ENCODE measurements around the gene TNIP2. TPM values are rescaled to one million over a fixed set of nuclear protein-coding genes. Genes with fewer than 3 reads are reported as not detected.

TNIP2 gene
- total and polyA plus RNA-seq, 2 experiments from 2014 or later: 40.6 to 55.2 TPM

DNA sequence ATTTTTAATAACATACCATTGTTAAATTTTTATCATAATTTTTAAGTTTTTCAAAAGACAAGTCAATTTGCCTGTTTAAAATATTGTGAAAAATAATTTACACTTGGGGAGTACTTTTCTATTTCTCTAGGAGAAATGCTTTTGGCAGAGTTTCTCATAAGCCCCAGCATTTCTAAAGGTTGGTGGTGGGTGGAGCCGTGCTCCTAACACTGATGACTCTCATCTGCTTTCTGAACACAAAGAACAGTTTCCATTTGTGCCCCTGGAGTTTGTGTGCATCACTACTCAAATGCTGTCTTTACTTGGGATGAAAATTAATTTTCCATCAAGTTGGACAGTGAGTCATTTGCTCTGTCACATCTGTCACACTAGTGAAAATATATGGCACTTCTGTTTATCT, 57.6 kb downstream of the TNIP2 start:
- H3K9me2 ChIP-seq (ENCODE audit: insufficient read depth): no peaks in the 10 kb centered on the region
- WGBS, 2 experiments (ENCODE audit: low coverage in 1 of 2, low lambda C conversion rate in 2 of 2, missing lambda C conversion rate in 2 of 2): 97% methylated on average over 1 of the region's 1 CpG
- no peaks in the 10 kb centered on the region for H3K9me3 ChIP-seq (ENCODE audit: low read depth)
- H4K20me1 ChIP-seq (ENCODE audit: insufficient read depth): no peaks in the 10 kb centered on the region
- H3K79me2 ChIP-seq (ENCODE audit: insufficient read depth): no peaks in the 10 kb centered on the region; the same call in 1 of the 2 replicates
- H3K27me3 ChIP-seq (replicated peaks; ENCODE audit: insufficient read depth): no peaks in the 10 kb centered on the region
- no peaks in the 10 kb centered on the region for H3F3A ChIP-seq (ENCODE audit: insufficient read depth)
- H3K36me3 ChIP-seq (ENCODE audit: low read depth): peaks cover 60% of the 10 kb centered on the region; the same call in 1 of the 2 replicates
- no peaks in the 10 kb centered on the region for H3K4me1 ChIP-seq (ENCODE audit: insufficient read depth)
- H3K27ac ChIP-seq: no peak overlapping the region
- no peak for DNase-seq
- no peak overlapping the region for H3K9ac ChIP-seq
- no peak overlapping the region for H3K4me2 ChIP-seq (ENCODE audit: unreplicated experiment)
- H2AFZ ChIP-seq: no peak overlapping the region
- in situ Hi-C loops (cut with MboI): no loop called here
- H3K4me3 ChIP-seq: no peak overlapping the region
- no peak for TF ChIP-seq EZH2 (IDR thresholded peaks at IDR 0.05; ENCODE audit: insufficient read depth, poor library complexity, severe bottlenecking)
- no peak for TF ChIP-seq EZH2phosphoT487 (IDR thresholded peaks at IDR 0.05; ENCODE audit: insufficient read depth, low read depth)

DNA sequence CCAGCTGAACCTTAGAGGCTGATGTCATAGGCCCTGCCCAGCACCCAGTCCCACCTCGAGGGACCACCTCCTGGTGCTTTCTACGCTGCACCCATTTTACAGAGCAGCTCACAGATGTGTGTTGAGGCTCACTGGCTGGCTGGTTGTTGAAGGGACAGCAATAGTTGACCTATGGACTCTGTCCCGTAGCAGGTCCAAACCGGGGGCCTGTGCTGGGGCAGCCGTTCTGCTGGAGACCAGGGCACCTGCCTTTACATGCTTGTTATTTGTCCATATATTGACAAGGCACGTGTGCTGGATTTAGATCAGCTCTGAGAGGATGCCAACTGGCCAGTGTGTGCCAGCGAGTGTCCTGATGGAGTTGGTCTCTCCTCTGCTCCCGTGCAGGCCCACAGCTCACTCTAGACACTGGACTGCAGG, 58.1 kb downstream of the TNIP2 start:
- Histone ChIP-seq H3K4me3 (no peak overlapping the region), H3K4me2 (ENCODE audit: unreplicated experiment) (no peak overlapping the region), H4K20me1 (ENCODE audit: insufficient read depth) (no peaks in the 10 kb centered on the region), H3K36me3 (ENCODE audit: low read depth) (peaks cover 55% of the 10 kb centered on the region; the same call in 1 of the 2 replicates), H3K4me1 (ENCODE audit: insufficient read depth) (no peaks in the 10 kb centered on the region), H3K27me3 (replicated peaks; ENCODE audit: insufficient read depth) (no peaks in the 10 kb centered on the region), H3K27ac (no peak overlapping the region), H3K9me3 (ENCODE audit: low read depth) (no peaks in the 10 kb centered on the region), H3F3A (ENCODE audit: insufficient read depth) (no peaks in the 10 kb centered on the region), H3K79me2 (ENCODE audit: insufficient read depth) (no peaks in the 10 kb centered on the region; the same call in 1 of the 2 replicates), H3K9ac (no peak overlapping the region), H2AFZ (no peak overlapping the region), H3K9me2 (ENCODE audit: insufficient read depth) (no peaks in the 10 kb centered on the region)
- no peak for DNase-seq
- in situ Hi-C loops (cut with MboI): no loop called here
- WGBS, 2 experiments (ENCODE audit: low coverage in 1 of 2, low lambda C conversion rate in 2 of 2, missing lambda C conversion rate in 2 of 2): 83 to 85% methylated on average over 8 of the region's 8 CpGs
- TF ChIP-seq EZH2phosphoT487 (IDR thresholded peaks at IDR 0.05; ENCODE audit: insufficient read depth, low read depth): no peak
- TF ChIP-seq EZH2 (IDR thresholded peaks at IDR 0.05; ENCODE audit: insufficient read depth, poor library complexity, severe bottlenecking): no peak

DNA sequence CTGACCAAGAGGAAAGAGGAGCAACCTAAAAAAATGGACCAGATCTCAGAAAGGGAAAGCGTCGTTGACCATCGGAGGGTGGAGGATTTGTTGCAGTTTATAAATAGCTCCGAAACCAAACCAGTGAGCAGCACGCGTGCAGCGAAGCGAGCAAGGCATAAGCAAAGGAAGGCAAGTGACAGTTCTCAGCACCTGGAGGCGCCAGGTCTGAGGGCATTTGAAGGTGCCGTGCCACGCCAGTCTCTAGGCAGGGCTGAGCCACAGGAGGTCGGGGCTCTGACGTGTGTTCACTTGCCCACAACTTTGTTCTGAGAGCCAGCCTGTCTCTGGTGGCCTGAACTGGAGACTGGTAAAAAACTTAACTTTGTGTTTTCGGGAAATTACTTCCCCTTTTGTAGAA, 59.7 kb downstream of the TNIP2 start:
- no peak overlapping the region for H3K27ac ChIP-seq
- WGBS, 2 experiments (ENCODE audit: low coverage in 1 of 2, low lambda C conversion rate in 2 of 2, missing lambda C conversion rate in 2 of 2): 93 to 95% methylated on average over 14 of the region's 14 CpGs

GRCh38 chr4:2695346-2696060, 60.6 kb downstream of the TNIP2 start:
- H3K27ac ChIP-seq: no peak overlapping the region
- H3K36me3 ChIP-seq (ENCODE audit: low read depth): peaks cover 49% of the 10 kb centered on the region; the same call in 1 of the 2 replicates
- H3K9me2 ChIP-seq (ENCODE audit: insufficient read depth): no peaks in the 10 kb centered on the region
- no peak overlapping the region for H3K4me3 ChIP-seq
- H3K9ac ChIP-seq: no peak overlapping the region
- no peaks in the 10 kb centered on the region for H3K9me3 ChIP-seq (ENCODE audit: low read depth)
- in situ Hi-C loops (cut with MboI): no loop called here
- WGBS, 2 experiments (ENCODE audit: low coverage in 1 of 2, low lambda C conversion rate in 2 of 2, missing lambda C conversion rate in 2 of 2): 92 to 94% methylated on average over 5 of the region's 5 CpGs
- TF ChIP-seq EZH2phosphoT487 (IDR thresholded peaks at IDR 0.05; ENCODE audit: insufficient read depth, low read depth): no peak
- H3K27me3 ChIP-seq (replicated peaks; ENCODE audit: insufficient read depth): no peaks in the 10 kb centered on the region
- DNase-seq: no peak
- no peaks in the 10 kb centered on the region for H4K20me1 ChIP-seq (ENCODE audit: insufficient read depth)
- H3K4me1 ChIP-seq (ENCODE audit: insufficient read depth): no peaks in the 10 kb centered on the region
- H3F3A ChIP-seq (ENCODE audit: insufficient read depth): no peaks in the 10 kb centered on the region
- no peak overlapping the region for H3K4me2 ChIP-seq (ENCODE audit: unreplicated experiment)
- peaks cover under 1% of the 10 kb centered on the region for H3K79me2 ChIP-seq (ENCODE audit: insufficient read depth)
- no peak overlapping the region for H2AFZ ChIP-seq

More for the DNA sequence above, 59.7 kb downstream of the TNIP2 start:
- Histone ChIP-seq H3F3A (ENCODE audit: insufficient read depth) (no peaks in the 10 kb centered on the region), H3K4me3 (no peak overlapping the region), H3K27me3 (replicated peaks; ENCODE audit: insufficient read depth) (no peaks in the 10 kb centered on the region), H3K4me1 (ENCODE audit: insufficient read depth) (no peaks in the 10 kb centered on the region), H2AFZ (no peak overlapping the region), H3K79me2 (ENCODE audit: insufficient read depth) (no peaks in the 10 kb centered on the region; the same call in 1 of the 2 replicates), H3K36me3 (ENCODE audit: low read depth) (peaks cover 51% of the 10 kb centered on the region; the same call in 1 of the 2 replicates), H3K9me2 (ENCODE audit: insufficient read depth) (no peaks in the 10 kb centered on the region), H3K9ac (no peak overlapping the region), H4K20me1 (ENCODE audit: insufficient read depth) (no peaks in the 10 kb centered on the region), H3K9me3 (ENCODE audit: low read depth) (no peaks in the 10 kb centered on the region), H3K4me2 (ENCODE audit: unreplicated experiment) (no peak overlapping the region)
- TF ChIP-seq EZH2phosphoT487 (IDR thresholded peaks at IDR 0.05; ENCODE audit: insufficient read depth, low read depth) (no peak), EZH2 (IDR thresholded peaks at IDR 0.05; ENCODE audit: insufficient read depth, poor library complexity, severe bottlenecking) (no peak)
- no peak for DNase-seq
- in situ Hi-C loops (cut with MboI): no loop called here
